Uterus (tissue), 2 donors: Measurements from ENCODE around the gene PTPRG.

Source experiments
- POLR2A ChIP-seq, 2 donors: fragments of 450-650 bp; IDR thresholded peaks; one replicate each; pipeline ENCODE4 v1.6.1; 2016; ENCODE audit warnings: antibody characterized with exemption in 2 of 2, mild to moderate bottlenecking in 1 of 2, moderate library complexity in 1 of 2
- TF ChIP-seq, protein P1 (sequence below), 4 experiments: fragments of 200-600 bp in 2 of 4; fragments of 450-650 bp in 2 of 4; sonication (generic) in 2 of 4; IDR thresholded peaks; one replicate each; pipeline ENCODE4 v1.5.1; 2016 to 2019; ENCODE audit warnings: antibody characterized with exemption in 4 of 4, mild to moderate bottlenecking in 2 of 4, moderate library complexity in 1 of 4

DNA sequence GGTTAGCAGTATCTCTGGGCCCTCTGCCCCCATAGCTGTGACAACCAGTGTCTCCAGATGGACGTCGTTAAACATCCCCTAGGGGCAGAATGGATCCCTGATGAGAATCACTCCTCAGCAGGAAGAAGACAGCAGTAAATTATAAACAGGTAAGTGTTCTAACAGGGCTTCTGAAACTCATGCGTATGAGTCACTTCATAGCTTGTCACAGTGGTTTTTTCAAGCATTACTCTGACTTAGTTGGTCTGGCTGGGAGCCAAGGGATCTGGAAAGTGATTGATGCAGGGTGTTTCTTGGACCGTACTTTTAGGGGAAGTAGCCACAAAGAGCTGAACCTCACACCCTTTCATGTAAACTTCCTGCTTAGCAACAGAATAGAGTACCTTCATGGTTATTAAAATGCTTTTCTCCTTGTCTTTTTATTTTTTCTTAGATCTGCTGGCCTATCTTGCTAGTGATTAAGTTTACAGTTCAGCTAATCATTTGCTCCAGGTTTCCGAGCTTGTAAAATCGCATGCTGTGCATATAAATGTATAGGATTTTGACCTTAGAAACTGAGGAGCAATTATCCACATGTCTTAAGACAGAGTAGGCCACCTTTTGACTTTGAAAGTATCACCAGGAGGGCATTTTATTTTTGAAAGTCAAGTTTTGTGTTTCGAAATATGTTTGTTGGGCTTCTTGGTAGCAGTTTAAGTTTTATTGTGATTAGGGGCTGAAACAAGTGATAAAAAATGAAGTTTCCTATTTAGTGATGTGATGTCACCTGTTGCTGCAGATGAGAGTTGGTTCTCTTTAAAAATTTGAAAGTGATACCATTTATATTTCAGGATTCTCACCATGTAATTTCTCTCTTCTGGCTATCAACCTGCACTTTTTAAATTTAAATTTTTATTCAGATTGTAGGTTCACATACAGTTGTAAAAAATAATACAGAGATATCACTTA lies 333.9 kb downstream of the PTPRG start:
- no peak for TF ChIP-seq POLR2A (IDR thresholded peaks at IDR 0.05)
- TF ChIP-seq, protein P1, sequence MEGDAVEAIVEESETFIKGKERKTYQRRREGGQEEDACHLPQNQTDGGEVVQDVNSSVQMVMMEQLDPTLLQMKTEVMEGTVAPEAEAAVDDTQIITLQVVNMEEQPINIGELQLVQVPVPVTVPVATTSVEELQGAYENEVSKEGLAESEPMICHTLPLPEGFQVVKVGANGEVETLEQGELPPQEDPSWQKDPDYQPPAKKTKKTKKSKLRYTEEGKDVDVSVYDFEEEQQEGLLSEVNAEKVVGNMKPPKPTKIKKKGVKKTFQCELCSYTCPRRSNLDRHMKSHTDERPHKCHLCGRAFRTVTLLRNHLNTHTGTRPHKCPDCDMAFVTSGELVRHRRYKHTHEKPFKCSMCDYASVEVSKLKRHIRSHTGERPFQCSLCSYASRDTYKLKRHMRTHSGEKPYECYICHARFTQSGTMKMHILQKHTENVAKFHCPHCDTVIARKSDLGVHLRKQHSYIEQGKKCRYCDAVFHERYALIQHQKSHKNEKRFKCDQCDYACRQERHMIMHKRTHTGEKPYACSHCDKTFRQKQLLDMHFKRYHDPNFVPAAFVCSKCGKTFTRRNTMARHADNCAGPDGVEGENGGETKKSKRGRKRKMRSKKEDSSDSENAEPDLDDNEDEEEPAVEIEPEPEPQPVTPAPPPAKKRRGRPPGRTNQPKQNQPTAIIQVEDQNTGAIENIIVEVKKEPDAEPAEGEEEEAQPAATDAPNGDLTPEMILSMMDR (IDR thresholded peaks at IDR 0.05) = no peak
